Neural progenitor cell (in vitro differentiated cells): Measurements from ENCODE around the gene COX7A1. TPM values are rescaled to one million over a fixed set of nuclear protein-coding genes. Genes with fewer than 3 reads are reported as not detected.

ENCODE experiments used
- DNase-seq: peaks from one replicate; pipeline ENCODE4 v3.0.0-alpha.2; 2016; ENCODE audit warnings: low spot score
- H2AFZ ChIP-seq: fragments of 200-600 bp; sonication (generic); replicated peaks from 2 replicates; pipeline ENCODE4 v1.6.1; 2016; ENCODE audit warnings: antibody characterized with exemption
- H3F3A ChIP-seq: fragments of 200-600 bp; sonication (generic); 2 replicates; pipeline ENCODE4 v1.6.1; 2016; ENCODE audit warnings: antibody characterized with exemption, low read depth
- H3K27ac ChIP-seq: fragments of 200-600 bp; sonication (generic); 2 replicates; pipeline ENCODE4 v1.5.1; 2016; ENCODE audit warnings: mild to moderate bottlenecking
- H3K27me3 ChIP-seq: fragments of 200-600 bp; sonication (generic); 2 replicates; pipeline ENCODE4 v1.6.1; 2016; ENCODE audit warnings: mild to moderate bottlenecking, moderate library complexity
- H3K36me3 ChIP-seq: fragments of 200-600 bp; sonication (generic); 2 replicates; pipeline ENCODE4 v1.5.1; 2016
- H3K4me1 ChIP-seq: fragments of 200-600 bp; sonication (generic); 2 replicates; pipeline ENCODE4 v1.6.1; 2016; ENCODE audit warnings: mixed run types
- H3K4me2 ChIP-seq: fragments of 200-600 bp; sonication (generic); 2 replicates; pipeline ENCODE4 v1.6.1; 2016
- H3K4me3 ChIP-seq: fragments of 200-600 bp; sonication (generic); 2 replicates; pipeline ENCODE4 v1.5.1; 2016
- H3K79me2 ChIP-seq: fragments of 200-600 bp; sonication (generic); 2 replicates; pipeline ENCODE4 v1.6.1; 2016; ENCODE audit warnings: low read depth
- H3K9ac ChIP-seq: fragments of 200-600 bp; sonication (generic); 2 replicates; pipeline ENCODE4 v1.6.1; 2016
- H3K9me3 ChIP-seq: fragments of 200-600 bp; sonication (generic); 2 replicates; pipeline ENCODE4 v1.5.1; 2016; ENCODE audit warnings: low read depth
- H4K20me1 ChIP-seq: fragments of 200-600 bp; sonication (generic); 2 replicates; pipeline ENCODE4 v1.6.1; 2016; ENCODE audit warnings: low read depth
- H3K27ac Mint-ChIP-seq: 3 replicates; pipeline ENCODE4 v1.8.0; 2021; ENCODE audit warnings: mixed read lengths
- H3K27me3 Mint-ChIP-seq: 2 replicates; pipeline ENCODE4 v1.8.0; 2022; ENCODE audit warnings: low read depth, mild to moderate bottlenecking, inconsistent platforms, moderate library complexity, mixed read lengths; ENCODE audit not compliant: insufficient read depth
- H3K36me3 Mint-ChIP-seq: 3 replicates; pipeline ENCODE4 v1.8.0; 2021; ENCODE audit warnings: mixed read lengths
- H3K4me1 Mint-ChIP-seq: 3 replicates; pipeline ENCODE4 v1.8.0; 2021; ENCODE audit warnings: mixed read lengths
- H3K4me3 Mint-ChIP-seq: 3 replicates; pipeline ENCODE4 v1.8.0; 2021; ENCODE audit warnings: mild to moderate bottlenecking, moderate library complexity, mixed read lengths
- H3K9me3 Mint-ChIP-seq: 3 replicates; pipeline ENCODE4 v1.8.0; 2020; ENCODE audit warnings: mixed read lengths
- CTCF ChIP-seq: fragments of 200-600 bp; sonication (generic); IDR thresholded peaks from 2 replicates; pipeline ENCODE4 v1.5.1; 2017; ENCODE audit warnings: antibody characterized with exemption, mild to moderate bottlenecking
- EZH2 ChIP-seq: fragments of 200-600 bp; sonication (generic); IDR thresholded peaks from 2 replicates; pipeline ENCODE4 v1.6.1; 2017; ENCODE audit warnings: antibody characterized with exemption, mild to moderate bottlenecking, moderate library complexity
- EZH2phosphoT487 ChIP-seq: fragments of 200-600 bp; sonication (generic); IDR thresholded peaks from 2 replicates; pipeline ENCODE4 v1.6.1; 2017; ENCODE audit warnings: antibody characterized with exemption
- total RNA-seq: library from RNA; depleted of rRNA; stranded (reverse); fragments of >200 nt; gene quantifications from 2 replicates; pipeline ENCODE4 v1.2.3, GENCODE V29; 2015; ENCODE audit warnings: low replicate concordance

Gene COX7A1
- total RNA-seq, 1 donor from 2014 or later = not detected

DNA sequence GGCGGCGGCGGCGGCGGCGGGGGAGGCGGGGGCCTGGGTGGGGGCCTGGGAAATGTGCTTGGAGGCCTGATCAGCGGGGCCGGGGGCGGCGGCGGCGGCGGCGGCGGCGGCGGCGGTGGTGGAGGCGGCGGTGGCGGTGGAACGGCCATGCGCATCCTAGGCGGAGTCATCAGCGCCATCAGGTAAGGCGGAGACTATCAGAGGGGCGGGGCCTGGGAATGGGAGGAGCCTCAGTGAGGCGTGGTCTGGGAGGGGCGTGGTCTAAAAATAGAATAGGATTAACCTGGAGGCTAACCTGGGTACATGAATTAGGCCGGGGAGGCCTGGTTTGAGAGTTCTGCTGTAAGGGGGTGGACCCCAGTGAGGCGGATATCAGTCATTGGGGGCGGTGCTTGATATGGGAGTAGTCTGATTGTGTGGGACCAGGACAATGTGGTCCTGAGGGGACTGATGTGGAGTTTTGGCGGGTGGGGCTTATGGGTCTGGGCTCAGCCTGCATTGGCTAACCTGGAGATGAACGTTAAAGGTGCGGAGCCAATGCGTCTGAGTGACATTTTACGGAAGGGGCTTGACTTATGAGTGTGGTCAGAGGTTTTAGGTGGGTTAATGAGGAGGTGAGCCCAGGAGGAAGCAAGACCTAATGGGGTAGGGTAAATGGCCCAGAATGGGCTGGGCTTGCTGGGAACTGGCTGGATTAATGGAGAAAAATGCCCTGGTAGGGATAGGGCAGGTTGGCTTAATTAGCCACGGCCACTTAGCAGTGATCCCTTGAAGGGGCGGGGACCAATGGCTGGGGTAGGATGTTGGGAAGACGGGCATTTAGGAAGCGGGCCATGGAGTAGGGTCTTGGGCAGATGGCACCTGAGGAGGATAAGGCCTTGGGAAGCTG, 11.0 kb downstream of the COX7A1 start:
- Histone ChIP-seq H3K4me1 (peaks cover 7% of the 10 kb centered on the region), H3K9ac (peak overlapping the region; percentile 74), H3K4me2 (peak overlapping the region; percentile 83), H3K27ac (no peak overlapping the region), H3K9me3 (no peaks in the 10 kb centered on the region), H3K4me3 (peak overlapping the region; percentile 91), H3F3A (peaks cover 13% of the 10 kb centered on the region), H3K36me3 (no peaks in the 10 kb centered on the region), H4K20me1 (peaks cover 15% of the 10 kb centered on the region), H3K27me3 (no peaks in the 10 kb centered on the region), H2AFZ (peak overlapping the region; percentile 15), H3K79me2 (peaks cover 20% of the 10 kb centered on the region)
- DNase-seq = peak; percentile 92
- H3K4me3 Mint-ChIP-seq = peak overlapping the region; percentile 97
- no peak for TF ChIP-seq EZH2phosphoT487
- TF ChIP-seq CTCF = no peak
- TF ChIP-seq EZH2 = no peak
- H3K4me1 Mint-ChIP-seq = peaks cover 13% of the 10 kb centered on the region
- no peaks in the 10 kb centered on the region for H3K9me3 Mint-ChIP-seq
- peaks cover 9% of the 10 kb centered on the region for H3K27me3 Mint-ChIP-seq
- peaks cover 29% of the 10 kb centered on the region for H3K36me3 Mint-ChIP-seq
- peak overlapping the region; percentile 13 for H3K27ac Mint-ChIP-seq

- peak overlapping the region; percentile 91 for H3K4me3 ChIP-seq
- H3K36me3 Mint-ChIP-seq = peaks cover 21% of the 10 kb centered on the region
- no peak for TF ChIP-seq EZH2phosphoT487
- TF ChIP-seq CTCF = no peak
- TF ChIP-seq EZH2 = no peak
- peak overlapping the region; percentile 63 for H3K27ac ChIP-seq
- no peaks in the 10 kb centered on the region for H3K9me3 ChIP-seq
- peaks cover 11% of the 10 kb centered on the region for H3K27me3 Mint-ChIP-seq
- H3F3A ChIP-seq = peaks cover 13% of the 10 kb centered on the region
- H4K20me1 ChIP-seq = peaks cover 15% of the 10 kb centered on the region
- no peaks in the 10 kb centered on the region for H3K36me3 ChIP-seq
- H3K4me1 Mint-ChIP-seq = peaks cover 13% of the 10 kb centered on the region
- peak overlapping the region; percentile 97 for H3K4me3 Mint-ChIP-seq
- peak overlapping the region; percentile 74 for H3K9ac ChIP-seq
- no peaks in the 10 kb centered on the region for H3K9me3 Mint-ChIP-seq
- H3K4me2 ChIP-seq = peak overlapping the region; percentile 83
- peak; percentile 73 for DNase-seq
- H2AFZ ChIP-seq = peak overlapping the region; percentile 15
- H3K4me1 ChIP-seq = peaks cover 7% of the 10 kb centered on the region
- peaks cover 20% of the 10 kb centered on the region for H3K79me2 ChIP-seq
- H3K27ac Mint-ChIP-seq = peak overlapping the region; percentile 59
- H3K27me3 ChIP-seq = no peaks in the 10 kb centered on the region
These were observed 11.8 kb downstream of the COX7A1 start for GRCh38 chr19:36140304-36141038.

DNA sequence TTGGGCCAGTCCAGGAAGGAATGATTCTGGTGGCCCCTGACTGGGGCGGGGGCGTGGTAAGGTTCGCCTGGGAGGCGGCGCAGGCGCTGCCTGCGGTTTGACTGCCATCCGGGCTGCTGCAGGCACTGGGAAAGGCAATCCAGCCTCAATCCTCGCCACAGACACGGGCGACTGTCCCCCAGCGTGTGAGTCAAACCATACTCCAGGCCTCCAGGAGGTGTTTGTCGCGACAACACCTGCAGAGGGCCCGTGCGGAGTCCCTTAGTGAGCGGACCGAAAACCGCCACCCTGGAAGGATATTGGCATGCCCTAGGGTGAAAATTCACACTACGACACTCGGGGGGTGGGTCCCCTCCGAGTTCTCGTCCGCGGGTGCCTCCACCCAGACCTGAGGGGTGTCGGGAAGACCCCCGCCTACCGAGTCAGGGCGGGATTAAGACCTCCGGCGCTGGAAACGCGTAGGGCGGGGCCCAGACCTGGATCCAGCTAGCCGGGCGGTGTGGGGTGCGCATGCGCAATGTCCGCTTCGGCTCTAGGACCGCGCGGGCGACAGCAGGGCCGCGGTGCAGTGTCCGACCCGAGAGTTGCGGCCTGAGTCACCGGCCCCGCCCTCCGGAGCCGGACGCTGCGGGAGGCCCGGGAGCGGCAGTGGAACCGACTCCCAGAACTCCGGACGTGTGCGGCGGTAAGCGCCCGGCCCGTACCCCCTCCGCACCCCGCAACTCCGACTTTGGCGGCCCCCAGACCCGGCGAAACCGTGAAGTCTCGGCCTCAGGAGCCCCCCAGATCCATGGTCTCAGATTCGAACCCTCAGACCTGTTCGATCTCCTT, 12.6 kb downstream of the COX7A1 start, which contains the start of gene CAPNS1:
Gene CAPNS1 (plus strand): TSS at position 594 of the 831 bp plus-strand sequence. CDS start 946 bp downstream, outside the sequence.
- Mint-ChIP-seq H3K9me3 (no peaks in the 10 kb centered on the region), H3K27ac (peak within 1 kb of the TSS; percentile 78), H3K4me1 (peaks cover 13% of the 10 kb centered on the region), H3K36me3 (peaks cover 18% of the 10 kb centered on the region), H3K4me3 (peak within 1 kb of the TSS; percentile 97), H3K27me3 (peaks cover 8% of the 10 kb centered on the region)
- Histone ChIP-seq H3K36me3 (no peaks in the 10 kb centered on the region), H3K4me1 (peaks cover 7% of the 10 kb centered on the region), H3K9me3 (no peaks in the 10 kb centered on the region), H3K4me3 (peak within 1 kb of the TSS; percentile 91), H2AFZ (peak within 1 kb of the TSS; percentile 83), H4K20me1 (peaks cover 15% of the 10 kb centered on the region), H3K27ac (peak within 1 kb of the TSS; percentile 63), H3K79me2 (peaks cover 20% of the 10 kb centered on the region), H3K9ac (peak within 1 kb of the TSS; percentile 74), H3F3A (peaks cover 13% of the 10 kb centered on the region), H3K27me3 (no peaks in the 10 kb centered on the region), H3K4me2 (peak within 1 kb of the TSS; percentile 83)
- TF ChIP-seq EZH2phosphoT487 (no peak), CTCF (peak; percentile 38)
- peak; percentile 99 for DNase-seq
